ENCODE results near the gene ARIH2.

DNA sequence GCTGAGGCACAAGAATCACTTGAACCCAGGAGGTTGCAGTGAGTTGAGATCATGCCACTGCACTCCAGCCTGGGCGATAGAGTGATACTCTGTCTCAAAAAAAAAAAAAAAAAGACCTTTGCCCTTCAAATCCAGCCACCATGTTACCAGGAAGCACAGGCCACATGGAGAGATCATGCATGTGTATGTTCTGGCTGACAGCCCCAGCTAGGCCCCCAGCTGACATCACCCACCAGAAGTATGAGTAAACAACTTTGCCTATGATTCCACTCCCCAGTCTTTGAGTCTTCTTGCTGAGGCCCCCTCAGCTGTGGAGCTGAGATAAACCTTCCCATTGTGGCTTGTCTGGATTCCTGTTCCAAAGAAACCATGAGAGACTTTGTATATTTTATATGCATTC is 3.3 kb upstream of the ARIH2 start:
- TF ChIP-seq, protein P1, sequence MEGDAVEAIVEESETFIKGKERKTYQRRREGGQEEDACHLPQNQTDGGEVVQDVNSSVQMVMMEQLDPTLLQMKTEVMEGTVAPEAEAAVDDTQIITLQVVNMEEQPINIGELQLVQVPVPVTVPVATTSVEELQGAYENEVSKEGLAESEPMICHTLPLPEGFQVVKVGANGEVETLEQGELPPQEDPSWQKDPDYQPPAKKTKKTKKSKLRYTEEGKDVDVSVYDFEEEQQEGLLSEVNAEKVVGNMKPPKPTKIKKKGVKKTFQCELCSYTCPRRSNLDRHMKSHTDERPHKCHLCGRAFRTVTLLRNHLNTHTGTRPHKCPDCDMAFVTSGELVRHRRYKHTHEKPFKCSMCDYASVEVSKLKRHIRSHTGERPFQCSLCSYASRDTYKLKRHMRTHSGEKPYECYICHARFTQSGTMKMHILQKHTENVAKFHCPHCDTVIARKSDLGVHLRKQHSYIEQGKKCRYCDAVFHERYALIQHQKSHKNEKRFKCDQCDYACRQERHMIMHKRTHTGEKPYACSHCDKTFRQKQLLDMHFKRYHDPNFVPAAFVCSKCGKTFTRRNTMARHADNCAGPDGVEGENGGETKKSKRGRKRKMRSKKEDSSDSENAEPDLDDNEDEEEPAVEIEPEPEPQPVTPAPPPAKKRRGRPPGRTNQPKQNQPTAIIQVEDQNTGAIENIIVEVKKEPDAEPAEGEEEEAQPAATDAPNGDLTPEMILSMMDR (IDR thresholded peaks at IDR 0.05) = no peak
- TF ChIP-seq EP300 (IDR thresholded peaks at IDR 0.05) = no peak
- TF ChIP-seq POLR2A (IDR thresholded peaks at IDR 0.05; ENCODE audit: low read depth) = no peak

Measured in esophagus muscularis mucosa (tissue), 4 donors.